Measurements from ENCODE around the gene SH3YL1.

The SH3YL1 gene

DNA sequence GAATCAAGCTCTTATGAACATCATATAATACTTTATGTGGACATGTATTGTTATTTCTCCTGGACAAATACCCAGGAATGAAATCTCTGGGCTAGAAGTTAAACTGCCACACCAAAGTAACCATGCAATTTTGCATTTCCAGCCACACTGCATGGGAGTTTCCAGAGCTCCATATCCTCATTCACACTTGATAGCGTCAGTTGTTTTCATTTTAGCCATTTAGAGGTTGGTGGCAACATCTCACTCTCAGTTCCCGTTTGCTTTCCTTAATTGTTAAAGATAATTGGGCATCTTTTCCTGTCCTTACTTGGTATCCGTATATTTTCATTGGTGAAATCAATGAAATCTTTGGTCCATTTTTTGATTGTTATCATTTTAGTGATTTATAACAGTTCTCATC is 47.8 kb downstream of the SH3YL1 start:
- DNase-seq (ENCODE audit: low spot score), result no peak

DNA sequence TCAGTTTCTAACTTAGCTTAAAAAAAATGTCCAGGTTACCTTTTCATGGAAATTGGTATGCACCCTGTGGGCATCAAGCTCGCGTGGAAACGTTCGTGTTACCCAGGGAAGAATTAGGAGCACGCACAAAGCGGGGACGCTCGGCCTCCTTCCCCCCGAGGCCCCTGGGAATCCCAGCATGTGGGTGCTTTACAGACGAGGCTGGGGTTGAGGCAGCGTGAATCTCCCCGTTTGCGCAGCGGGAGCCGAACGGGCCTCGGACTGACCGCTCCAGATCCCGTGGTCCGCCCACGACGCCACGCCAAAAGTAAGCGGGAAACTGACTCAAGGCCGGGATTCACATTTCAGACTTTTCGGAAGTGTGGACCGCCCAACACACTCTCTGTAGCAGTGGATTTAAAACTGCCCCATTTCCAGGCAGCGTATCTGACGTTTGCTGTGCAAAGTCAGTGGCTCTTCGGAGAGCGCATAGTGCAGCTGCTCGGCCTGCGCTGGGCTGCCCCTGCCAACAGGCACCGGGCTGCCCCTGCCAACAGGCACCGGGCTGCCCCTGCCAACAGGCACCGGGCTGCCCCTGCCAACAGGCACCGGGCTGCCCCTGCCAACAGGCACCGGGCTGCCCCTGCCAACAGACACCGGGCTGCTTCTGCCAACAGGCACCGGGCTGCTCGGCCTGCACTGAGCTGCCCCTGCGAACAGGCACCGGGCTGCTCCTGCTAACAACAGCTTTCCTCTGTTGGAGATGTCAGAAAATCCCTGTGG is 49.7 kb downstream of the SH3YL1 start:
- peak; percentile 30 for DNase-seq (ENCODE audit: low spot score)

DNA sequence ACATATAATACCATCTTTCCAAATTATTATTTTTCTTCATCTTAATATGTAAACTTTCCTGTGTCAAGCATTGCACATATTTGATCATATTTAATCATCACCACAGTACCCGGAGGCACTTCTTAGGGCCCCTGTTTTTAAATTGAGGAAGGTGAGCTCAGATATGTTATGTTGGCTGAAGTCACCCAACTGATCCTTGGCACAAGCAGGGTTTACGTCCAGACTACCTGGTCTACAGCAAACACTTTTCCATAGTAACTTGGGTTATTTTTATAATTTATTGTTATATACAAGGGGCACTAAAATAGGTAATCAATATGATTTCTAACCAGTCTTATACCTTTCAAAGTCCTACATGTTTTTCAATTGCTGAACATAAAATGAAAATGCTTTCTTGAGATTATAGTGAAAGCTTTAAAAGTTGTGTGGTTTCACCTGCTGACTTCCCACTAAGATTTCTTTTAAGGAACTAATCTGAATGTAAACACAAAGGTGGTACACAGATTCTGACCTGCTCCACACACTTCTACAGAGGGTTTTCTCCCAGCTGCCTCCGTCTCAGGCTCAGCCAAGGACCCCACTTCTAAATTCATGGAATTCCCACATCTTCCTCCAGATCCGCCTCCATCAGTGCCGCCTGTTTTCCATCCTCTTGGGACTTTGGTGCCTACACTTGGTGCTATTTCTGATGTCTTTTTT is 52.2 kb downstream of the SH3YL1 start:
- DNase-seq (ENCODE audit: low spot score), result no peak

DNA sequence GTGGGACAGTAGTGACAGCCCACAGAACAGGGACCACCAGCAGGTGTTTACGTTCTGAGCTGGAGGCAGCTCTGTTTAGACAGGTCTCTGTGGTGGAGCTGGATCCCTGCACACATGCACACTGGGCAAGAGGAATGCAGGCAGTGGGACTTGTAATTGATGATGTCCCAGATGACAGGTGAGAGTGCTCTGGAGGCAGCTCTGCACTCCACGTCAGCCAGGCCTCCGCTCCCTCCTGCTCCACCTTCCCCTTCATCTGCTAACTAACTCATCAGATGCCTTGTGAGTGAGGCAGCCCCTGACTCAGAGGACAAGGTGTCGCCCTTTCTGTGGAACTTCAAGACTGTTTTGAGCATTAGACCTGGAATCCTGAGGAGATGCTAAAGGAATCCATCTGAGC is 53.2 kb downstream of the SH3YL1 start:
- no peak for DNase-seq (ENCODE audit: low spot score)

DNA sequence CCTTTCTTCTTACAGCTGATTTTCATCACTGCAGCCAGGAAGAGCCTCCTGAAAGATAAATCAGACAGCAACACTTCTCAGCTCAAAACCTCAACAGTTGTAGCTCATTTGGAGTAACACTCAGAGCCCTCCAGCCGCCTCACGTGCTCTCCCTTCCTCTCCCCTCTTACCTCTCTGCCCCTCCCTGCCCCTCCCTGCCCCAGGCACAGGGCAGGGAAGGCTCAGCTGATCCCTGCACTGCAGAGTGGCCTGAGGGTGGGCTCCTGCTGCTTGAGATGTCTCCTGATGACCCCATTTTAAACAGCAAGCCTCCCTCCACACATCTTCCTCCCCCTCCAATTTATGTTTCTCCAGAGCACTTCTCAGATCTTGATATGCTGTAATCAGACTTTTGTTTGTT is 54.4 kb downstream of the SH3YL1 start:
- DNase-seq (ENCODE audit: low spot score), result no peak

DNA sequence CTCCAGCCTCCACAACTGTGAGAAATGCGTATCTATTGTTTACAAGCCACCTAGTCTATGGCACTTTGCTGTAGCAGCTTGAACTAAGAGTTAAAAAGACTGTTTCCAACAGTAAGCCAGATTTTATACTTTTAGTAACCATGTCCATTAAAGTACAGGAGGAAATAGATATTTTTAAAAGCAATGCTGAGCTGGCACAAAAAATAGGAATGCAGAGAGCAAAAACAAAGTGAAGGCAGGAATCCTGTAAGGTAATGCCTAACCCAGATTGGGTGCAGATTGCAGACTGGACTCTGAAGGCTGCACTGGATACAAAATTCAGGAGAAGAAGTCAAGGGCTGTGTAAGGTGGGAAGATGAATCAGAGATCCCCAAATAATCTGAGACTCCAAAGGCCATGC is 55.5 kb downstream of the SH3YL1 start:
- no peak for DNase-seq (ENCODE audit: low spot score)

DNA sequence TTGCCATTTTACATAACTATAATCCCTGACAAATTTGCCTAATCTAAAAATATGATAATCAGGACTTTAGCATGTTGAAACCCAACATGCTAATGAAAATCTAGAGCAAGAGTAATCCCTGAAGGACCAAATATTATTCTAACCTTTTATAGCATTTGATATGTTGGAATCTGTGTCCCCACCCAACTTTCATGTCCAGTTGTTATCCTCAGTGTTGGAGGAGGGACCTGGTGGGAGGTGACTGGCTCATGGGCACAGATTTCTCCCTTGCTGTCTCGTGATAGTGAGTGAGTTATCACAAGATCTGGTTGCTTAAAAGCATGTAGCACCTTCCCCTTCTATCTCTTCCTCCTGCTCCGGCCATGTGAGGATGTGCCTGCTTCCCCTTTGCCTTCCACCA is 59.8 kb downstream of the SH3YL1 start:
- no peak for DNase-seq (ENCODE audit: low spot score)

DNA sequence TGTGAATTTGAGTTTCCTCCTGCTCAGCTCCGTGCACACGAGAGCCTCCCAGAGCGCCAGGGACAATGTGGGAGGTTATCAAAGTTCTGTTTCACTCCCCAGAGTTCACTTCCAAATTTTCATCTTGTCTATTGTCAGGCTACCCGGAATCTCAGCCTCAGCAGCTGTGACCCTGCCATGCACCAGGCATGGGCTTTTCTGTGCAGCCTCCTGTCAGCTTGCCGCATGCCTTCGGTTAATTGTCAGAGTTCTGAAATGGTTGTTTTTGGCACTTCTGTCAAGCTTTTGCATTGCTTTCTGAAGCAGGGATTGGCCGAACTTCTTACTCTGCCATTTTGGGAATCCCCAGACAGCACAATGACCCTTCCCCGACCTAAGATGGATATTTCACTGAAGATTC is 60.4 kb downstream of the SH3YL1 start:
- no peak for DNase-seq (ENCODE audit: low spot score)

DNA sequence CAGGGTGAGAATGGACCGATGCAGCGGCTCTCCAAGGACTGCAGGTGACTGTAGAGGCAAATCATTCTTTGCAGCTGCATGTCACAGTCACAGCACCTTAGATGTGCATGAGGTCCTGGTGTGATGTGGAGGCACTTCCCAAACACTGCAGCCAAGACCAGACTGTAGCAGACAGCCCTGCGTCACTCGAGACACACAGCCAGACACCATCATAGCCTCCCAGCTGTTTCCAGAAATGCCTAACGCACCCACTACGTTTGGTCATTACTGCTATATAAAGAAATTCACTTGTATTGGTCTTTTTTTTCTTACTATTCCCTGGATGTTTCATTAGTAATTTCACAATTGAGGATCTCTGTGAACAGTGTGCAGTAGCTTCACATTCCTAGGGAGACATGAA is 60.9 kb downstream of the SH3YL1 start:
- DNase-seq (ENCODE audit: low spot score), result no peak

DNA sequence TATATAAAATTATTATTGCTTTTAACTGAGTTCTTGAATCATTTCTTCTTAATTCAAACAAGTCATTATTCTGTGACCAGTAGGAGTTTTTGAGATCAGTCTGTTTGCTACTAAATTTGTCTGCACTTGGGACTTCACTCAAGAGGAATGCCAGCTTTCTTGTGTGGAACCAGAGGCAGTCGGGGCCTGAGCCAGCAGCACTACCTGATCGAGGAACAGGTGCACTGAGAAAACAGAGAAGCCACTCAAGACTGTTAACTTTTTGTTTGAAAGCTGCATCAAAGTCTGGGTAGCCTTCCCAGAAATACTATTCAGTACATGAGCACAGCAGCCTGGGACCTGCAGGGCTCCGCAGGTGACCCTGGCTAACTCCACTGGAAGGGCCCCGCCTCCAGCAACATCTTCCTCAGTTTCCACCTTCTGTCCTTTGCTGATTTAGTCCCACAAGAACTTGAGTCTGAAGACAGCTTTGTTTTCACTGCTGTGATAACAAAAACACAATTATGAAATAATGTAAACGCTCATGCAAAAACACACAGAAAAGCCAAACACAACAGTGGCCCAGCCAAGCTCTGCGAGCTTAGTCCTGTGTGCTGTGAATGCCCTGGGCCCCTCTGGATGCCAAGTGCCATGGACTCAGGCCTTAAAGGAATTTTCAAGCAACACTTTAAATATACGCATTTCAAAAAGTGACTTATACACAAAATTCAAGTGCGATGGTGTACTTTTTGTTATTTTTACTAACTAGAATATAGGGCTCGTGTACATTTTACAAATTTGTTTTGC is 62.0 kb downstream of the SH3YL1 start:
- DNase-seq (ENCODE audit: low spot score), result no peak

DNA sequence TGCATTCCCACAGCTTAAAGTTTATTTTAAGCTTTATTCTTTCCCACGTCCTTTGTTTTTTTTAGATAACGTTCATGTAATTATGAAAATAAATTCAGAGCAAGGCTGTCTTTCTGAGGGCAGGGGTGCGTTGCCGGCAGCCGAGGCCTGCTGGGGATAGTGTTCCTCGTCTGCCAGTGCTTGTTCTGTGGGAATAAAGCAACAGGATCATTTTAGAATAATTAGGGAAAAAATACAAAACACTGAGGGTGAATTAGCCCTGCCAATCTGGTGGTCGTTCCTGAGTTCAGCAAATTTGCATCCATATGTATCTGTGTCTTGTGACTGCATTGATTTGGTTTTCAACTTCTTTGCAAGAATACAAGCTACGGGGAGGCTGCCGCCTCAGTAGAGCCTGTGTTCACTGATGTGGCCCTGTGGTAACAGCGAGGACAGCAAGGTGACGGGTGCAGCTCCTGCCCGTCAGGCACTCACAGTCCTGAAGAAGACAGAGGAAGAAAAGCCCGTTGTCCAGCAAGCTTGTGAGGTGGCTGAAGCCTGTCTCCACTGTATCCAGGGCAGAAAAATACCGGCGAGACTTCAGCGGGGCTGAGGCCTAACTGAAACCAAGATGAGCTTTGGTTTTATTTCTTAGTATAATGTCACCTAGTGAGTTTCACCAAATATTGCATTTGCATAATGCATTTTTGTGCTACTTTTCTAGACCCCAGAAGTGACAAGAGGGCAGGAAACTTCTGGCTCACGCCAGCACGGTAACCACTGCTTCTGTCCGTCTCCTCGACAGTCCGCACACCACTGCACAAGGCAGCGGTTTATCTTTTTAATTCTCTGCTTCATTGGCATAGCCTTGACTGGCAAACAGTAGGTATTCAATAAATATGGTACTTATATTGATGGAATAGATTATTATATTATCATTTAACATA is 64.5 kb downstream of the SH3YL1 start:
- no peak for DNase-seq (ENCODE audit: low spot score)

DNA sequence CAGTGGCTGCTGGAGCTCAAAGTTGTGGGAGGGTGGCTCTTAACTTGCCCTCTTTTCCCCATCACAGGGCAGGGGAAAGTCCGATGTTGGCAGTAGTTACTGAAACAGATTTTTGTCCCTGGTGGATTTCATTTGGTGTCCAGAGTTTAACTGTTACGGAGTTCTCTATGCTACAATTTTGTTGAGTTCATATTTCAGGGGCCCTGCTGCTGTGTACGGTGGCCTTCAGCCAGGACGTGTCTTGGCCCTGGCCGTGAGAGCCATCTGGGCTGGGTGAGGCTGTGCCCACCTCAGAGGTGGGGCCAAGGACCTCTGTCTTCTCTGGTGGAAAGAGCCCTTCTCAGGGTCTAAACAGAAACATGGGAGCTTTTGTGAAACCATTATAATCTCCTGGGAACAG is 67.4 kb downstream of the SH3YL1 start:
- DNase-seq (ENCODE audit: low spot score), result no peak

DNA sequence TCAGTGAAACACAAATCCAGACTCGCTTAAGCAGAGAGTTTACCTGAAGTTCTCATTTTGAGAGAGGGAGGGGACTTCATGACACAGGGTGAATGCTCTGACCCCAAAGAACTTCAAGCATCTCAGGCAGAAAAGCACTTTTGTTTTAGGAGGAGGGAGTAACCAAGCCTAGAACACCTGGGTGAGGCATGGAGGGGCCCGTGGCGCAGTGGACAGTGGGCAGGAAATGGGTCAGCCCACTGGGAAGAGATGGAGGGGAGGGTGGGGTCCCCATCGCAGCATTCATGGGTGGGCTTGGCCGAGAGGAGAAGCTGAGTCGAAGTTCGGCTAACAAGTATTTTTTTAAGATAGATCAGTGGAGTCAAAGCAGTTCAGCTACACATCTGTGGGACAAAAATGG is 67.9 kb downstream of the SH3YL1 start:
- DNase-seq (ENCODE audit: low spot score), result no peak

DNA sequence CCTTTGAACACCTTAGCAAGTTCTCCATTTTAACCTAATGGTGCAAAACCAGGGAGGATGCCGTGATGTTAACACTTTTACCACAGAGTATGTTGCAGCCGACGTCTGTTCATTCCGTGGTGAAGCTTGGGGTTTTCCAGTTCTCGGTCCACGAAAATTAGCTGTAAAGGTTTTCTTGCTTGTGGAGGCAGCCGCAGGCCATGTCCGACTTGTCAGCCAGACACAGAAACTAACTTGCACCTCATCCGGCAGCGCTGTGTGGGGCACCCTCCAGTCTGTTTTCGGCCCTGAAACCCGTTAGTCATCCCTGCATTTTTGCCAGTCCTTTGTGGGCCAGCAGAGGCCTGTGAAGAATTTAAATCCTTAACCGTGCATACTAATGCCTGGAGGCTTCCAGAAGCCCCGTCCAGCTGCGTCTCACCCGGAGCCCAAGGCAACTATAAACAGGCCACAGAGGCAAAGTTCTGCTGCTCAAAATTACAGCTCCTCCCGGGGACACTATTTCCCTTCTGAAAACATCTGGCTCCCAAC is 70.6 kb downstream of the SH3YL1 start:
- DNase-seq (ENCODE audit: low spot score), result peak; percentile 68

DNA sequence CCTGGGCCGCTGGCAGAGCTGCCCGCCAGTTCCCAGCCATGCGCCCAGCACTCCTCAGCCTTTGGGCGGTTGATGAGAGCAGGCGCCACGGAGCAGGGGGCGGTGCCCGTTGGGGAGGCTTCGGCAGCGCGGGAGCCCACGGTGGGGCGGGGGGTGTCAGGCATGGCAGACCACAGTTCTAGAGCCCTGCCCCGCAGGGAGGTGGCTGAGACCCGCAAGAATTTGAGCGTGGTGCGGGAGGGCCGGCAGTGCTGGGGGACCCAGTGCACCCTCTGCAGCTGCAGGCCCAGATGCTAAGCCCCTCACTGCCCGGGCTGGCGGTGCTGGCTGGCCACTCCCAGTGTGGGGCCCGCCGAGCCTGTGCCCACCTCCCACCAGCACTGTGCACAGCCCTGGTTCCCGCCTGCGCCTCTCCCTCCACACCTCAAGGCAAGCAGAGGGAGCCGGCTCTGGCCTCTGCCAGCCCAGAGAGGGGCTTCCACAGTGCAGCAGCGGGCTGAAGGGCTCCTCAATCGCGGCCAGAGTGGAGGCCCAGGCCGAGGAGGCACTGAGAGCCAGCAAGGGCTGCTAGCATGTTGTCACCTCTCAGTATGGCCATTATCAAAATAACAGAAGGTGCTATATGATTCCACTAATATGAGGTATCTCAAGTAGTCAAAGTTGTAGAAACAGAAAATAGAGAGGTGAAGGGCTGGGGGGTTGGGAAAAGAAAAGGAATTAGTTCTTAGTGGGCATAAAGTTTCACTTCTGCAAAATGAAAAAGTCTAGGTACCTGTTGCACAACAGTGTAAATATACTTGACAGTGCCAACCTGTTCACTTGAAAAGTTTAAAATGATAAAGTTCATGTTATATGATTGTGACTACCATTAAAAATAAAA is 72.3 kb downstream of the SH3YL1 start:
- no peak for DNase-seq (ENCODE audit: low spot score)

DNA sequence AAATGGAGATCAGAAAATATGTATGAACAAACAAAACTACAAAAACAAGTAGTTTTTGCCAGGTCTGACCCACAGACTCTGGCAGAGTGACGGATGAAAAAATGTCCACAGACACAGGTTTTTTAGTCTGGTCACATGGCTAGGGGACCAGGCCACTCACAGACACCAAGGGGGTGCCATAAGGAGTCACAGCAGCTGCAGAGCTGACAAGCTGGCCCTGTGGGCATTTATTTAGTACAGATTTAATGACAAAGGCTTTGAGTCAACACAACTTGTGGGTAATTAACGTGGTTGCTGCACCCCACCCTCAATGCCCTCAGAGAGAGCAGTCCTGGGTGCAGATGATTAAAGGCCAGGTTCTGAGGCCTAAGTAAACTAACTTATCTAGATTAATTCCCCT is 76.0 kb downstream of the SH3YL1 start:
- no peak for DNase-seq (ENCODE audit: low spot score)

DNA sequence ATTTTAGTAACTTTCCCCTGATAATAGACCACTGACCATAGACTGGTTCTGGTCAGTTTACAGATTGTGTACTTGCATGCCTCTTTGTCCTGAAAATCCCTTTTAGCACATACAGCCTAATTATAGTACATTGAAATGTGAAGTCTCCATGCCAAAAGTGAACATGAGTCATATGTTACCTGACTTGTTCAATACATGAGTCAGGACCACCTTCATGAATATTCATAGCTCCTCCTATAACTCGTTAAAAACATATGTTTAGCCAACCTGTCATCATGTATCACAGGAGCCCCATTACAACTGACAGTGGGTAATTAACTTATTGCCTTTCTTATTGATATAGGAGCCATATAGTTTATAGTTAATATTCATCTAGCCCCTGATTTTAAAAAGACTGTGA is 78.6 kb downstream of the SH3YL1 start:
- DNase-seq (ENCODE audit: low spot score), result no peak

DNA sequence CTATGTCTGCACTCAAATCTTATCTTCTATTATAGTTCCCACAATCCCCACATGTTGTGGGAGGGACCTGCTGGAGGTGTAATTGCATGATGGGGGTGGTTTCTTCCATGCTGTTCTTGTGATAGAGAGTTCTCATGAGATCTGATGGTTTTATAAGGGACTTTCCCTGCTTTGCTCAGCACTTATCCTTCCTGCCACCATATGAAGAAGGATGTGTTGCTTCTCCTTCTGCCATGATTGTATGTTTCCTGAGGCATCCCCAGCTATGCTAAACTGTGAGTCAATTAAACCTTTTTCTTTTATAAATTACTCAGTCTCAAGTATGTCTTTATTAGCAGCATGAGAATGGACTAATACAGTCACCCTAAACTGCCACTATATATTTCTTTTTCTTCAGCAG is 79.1 kb downstream of the SH3YL1 start:
- no peak for DNase-seq (ENCODE audit: low spot score)

DNA sequence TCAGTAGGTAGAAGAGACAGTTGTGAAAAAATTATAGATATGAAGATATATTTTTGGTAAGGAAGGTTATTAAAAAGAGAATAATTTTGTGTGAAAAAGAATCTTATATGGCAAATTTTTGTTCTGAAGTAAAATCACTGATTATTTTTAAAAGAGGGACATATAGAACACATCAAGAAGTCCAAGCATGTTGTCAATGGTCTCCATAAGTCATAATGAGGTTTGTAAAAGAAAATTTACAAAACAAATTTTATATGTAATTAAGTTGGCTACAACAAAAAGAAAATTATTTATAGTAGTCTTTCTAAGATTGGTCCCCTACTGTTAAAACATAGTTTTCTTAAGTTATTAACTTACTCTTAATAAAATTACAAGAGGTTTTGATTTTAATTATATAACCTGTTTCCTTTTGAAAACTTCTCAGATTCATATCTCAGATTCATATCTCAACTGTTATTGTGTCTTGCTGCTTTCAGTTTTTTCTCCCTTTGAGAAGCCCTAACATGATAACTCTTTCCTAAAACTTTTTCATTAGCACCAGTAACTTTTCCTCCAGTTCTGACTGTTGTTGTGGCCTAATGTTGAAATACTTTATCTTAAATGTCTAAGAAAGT is 81.2 kb downstream of the SH3YL1 start:
- DNase-seq (ENCODE audit: low spot score), result no peak

DNA sequence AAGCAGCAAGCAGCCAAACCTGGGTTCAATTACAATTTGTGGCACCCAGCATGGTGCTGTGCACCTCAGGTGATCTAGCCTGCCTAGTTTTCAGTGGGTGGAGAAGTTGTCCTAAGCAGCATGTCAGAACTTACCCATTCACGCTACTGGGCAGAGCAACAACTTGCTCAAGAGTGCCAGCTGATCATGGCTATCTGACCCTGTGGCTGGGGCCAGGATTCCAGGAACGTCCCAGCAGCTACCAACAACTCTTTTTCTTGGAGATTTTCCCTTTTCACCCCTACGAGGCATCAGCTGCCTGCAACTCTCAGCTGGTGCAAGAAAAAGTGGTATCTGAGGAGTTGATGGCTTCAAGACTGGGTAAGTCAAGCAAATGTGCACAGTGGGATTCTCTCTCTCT is 83.5 kb downstream of the SH3YL1 start:
- DNase-seq (ENCODE audit: low spot score), result no peak

All from AG20443 (cell line).